Stimulated activated effector memory CD8-positive, alpha-beta T cell treated with anti-CD3 and anti-CD28 coated beads, Interleukin-12 subunit alpha, Interleukin-12 subunit beta, amount 100 ng/mL, for 72 hours (primary cell): ENCODE data around the gene AJAP1.

Source experiments
- ATAC-seq: fragments of 150-1000 bp; cut with Tn5 transposase; 2 replicates; pipeline ENCODE4 v1.10.0; 2021
- DNase-seq, 2 donors: peaks; one replicate each; pipeline ENCODE4 v3.0.0; 2021 to 2022; ENCODE audit warnings: low spot score in 2 of 2
- H3K27ac Mint-ChIP-seq: one replicate; pipeline ENCODE4 v1.8.0; 2022; ENCODE audit warnings: mild to moderate bottlenecking, mixed read lengths
- H3K36me3 Mint-ChIP-seq: one replicate; pipeline ENCODE4 v1.8.0; 2022; ENCODE audit warnings: mild to moderate bottlenecking, mixed read lengths
- H3K4me1 Mint-ChIP-seq: one replicate; pipeline ENCODE4 v1.8.0; 2022; ENCODE audit warnings: mixed read lengths
- H3K4me3 Mint-ChIP-seq: one replicate; pipeline ENCODE4 v1.8.0; 2022; ENCODE audit warnings: mild to moderate bottlenecking, mixed read lengths
- H3K9me3 Mint-ChIP-seq: one replicate; pipeline ENCODE4 v1.8.0; 2022; ENCODE audit warnings: mixed read lengths

AJAP1 gene

GRCh38 chr1:4640931-4641330 is 13.5 kb upstream of the AJAP1 start:
- no peaks in the 10 kb centered on the region for H3K9me3 Mint-ChIP-seq
- no peak overlapping the region for H3K4me3 Mint-ChIP-seq
- ATAC-seq (no peak), DNase-seq (no peak)
- H3K36me3 Mint-ChIP-seq = no peaks in the 10 kb centered on the region
- H3K4me1 Mint-ChIP-seq = no peaks in the 10 kb centered on the region
- no peak overlapping the region for H3K27ac Mint-ChIP-seq

- Mint-ChIP-seq H3K27ac (no peak overlapping the region), H3K4me1 (no peaks in the 10 kb centered on the region), H3K36me3 (no peaks in the 10 kb centered on the region), H3K9me3 (no peaks in the 10 kb centered on the region), H3K4me3 (no peak overlapping the region)
- no peak for ATAC-seq
- DNase-seq = no peak
These were observed 7.0 kb upstream of the AJAP1 start for GRCh38 chr1:4647391-4647790.

GRCh38 chr1:4648657-4649056 is 5.8 kb upstream of the AJAP1 start:
- Mint-ChIP-seq H3K9me3 (no peaks in the 10 kb centered on the region), H3K4me1 (no peaks in the 10 kb centered on the region), H3K4me3 (no peak overlapping the region), H3K27ac (no peak overlapping the region), H3K36me3 (no peaks in the 10 kb centered on the region)
- DNase-seq = no peak
- ATAC-seq = no peak

- ATAC-seq = no peak
- no peak overlapping the region for H3K27ac Mint-ChIP-seq
- H3K9me3 Mint-ChIP-seq = no peaks in the 10 kb centered on the region
- DNase-seq = no peak
- H3K4me1 Mint-ChIP-seq = no peaks in the 10 kb centered on the region
- no peak overlapping the region for H3K4me3 Mint-ChIP-seq
- H3K36me3 Mint-ChIP-seq = no peaks in the 10 kb centered on the region
These were observed 3.9 kb upstream of the AJAP1 start for GRCh38 chr1:4650481-4650880.

- Mint-ChIP-seq H3K4me3 (no peak overlapping the region), H3K36me3 (no peaks in the 10 kb centered on the region), H3K9me3 (no peaks in the 10 kb centered on the region), H3K27ac (no peak overlapping the region), H3K4me1 (no peaks in the 10 kb centered on the region)
- ATAC-seq (no peak), DNase-seq (no peak)
These were observed 3.4 kb upstream of the AJAP1 start for GRCh38 chr1:4650981-4651380.

GRCh38 chr1:4652631-4653327 is 1.6 kb upstream of the AJAP1 start:
- Mint-ChIP-seq H3K9me3 (no peaks in the 10 kb centered on the region), H3K4me3 (no peak overlapping the region), H3K36me3 (no peaks in the 10 kb centered on the region), H3K27ac (no peak overlapping the region), H3K4me1 (no peaks in the 10 kb centered on the region)
- DNase-seq = peak; percentile 57 to 79
- ATAC-seq = peak; percentile 71

GRCh38 chr1:4653328-4653660 is 1.1 kb upstream of the AJAP1 start:
- no peak overlapping the region for H3K27ac Mint-ChIP-seq
- no peak overlapping the region for H3K4me3 Mint-ChIP-seq
- DNase-seq = no peak
- no peaks in the 10 kb centered on the region for H3K4me1 Mint-ChIP-seq
- no peaks in the 10 kb centered on the region for H3K9me3 Mint-ChIP-seq
- no peak for ATAC-seq
- H3K36me3 Mint-ChIP-seq = no peaks in the 10 kb centered on the region

- no peaks in the 10 kb centered on the region for H3K4me1 Mint-ChIP-seq
- H3K27ac Mint-ChIP-seq = no peak overlapping the region
- no peak overlapping the region for H3K4me3 Mint-ChIP-seq
- H3K36me3 Mint-ChIP-seq = no peaks in the 10 kb centered on the region
- no peaks in the 10 kb centered on the region for H3K9me3 Mint-ChIP-seq
- ATAC-seq (no peak), DNase-seq (no peak)
These were observed 610 bp downstream of the AJAP1 start for GRCh38 chr1:4654764-4655673.

GRCh38 chr1:4655674-4656532 is 1.5 kb downstream of the AJAP1 start:
- no peak overlapping the region for H3K27ac Mint-ChIP-seq
- no peaks in the 10 kb centered on the region for H3K36me3 Mint-ChIP-seq
- H3K9me3 Mint-ChIP-seq = no peaks in the 10 kb centered on the region
- no peak overlapping the region for H3K4me3 Mint-ChIP-seq
- no peak for DNase-seq
- no peak for ATAC-seq
- H3K4me1 Mint-ChIP-seq = no peaks in the 10 kb centered on the region

GRCh38 chr1:4656533-4657140 is 2.2 kb downstream of the AJAP1 start:
- Mint-ChIP-seq H3K4me3 (no peak overlapping the region), H3K4me1 (no peaks in the 10 kb centered on the region), H3K36me3 (no peaks in the 10 kb centered on the region), H3K27ac (no peak overlapping the region), H3K9me3 (no peaks in the 10 kb centered on the region)
- DNase-seq = no peak
- no peak for ATAC-seq

- H3K4me1 Mint-ChIP-seq = no peaks in the 10 kb centered on the region
These were observed 2.9 kb downstream of the AJAP1 start for GRCh38 chr1:4657244-4657789.

GRCh38 chr1:4657960-4658541 is 3.6 kb downstream of the AJAP1 start:
- no peak overlapping the region for H3K27ac Mint-ChIP-seq
- H3K4me1 Mint-ChIP-seq = no peaks in the 10 kb centered on the region
- ATAC-seq = no peak

More at GRCh38 chr1:4657244-4657789, 2.9 kb downstream of the AJAP1 start:
- H3K27ac Mint-ChIP-seq = no peak overlapping the region
- ATAC-seq (no peak), DNase-seq (no peak)
- no peaks in the 10 kb centered on the region for H3K36me3 Mint-ChIP-seq
- no peaks in the 10 kb centered on the region for H3K9me3 Mint-ChIP-seq
- no peak overlapping the region for H3K4me3 Mint-ChIP-seq

GRCh38 chr1:4658643-4659628 is 4.5 kb downstream of the AJAP1 start:
- no peaks in the 10 kb centered on the region for H3K4me1 Mint-ChIP-seq
- H3K27ac Mint-ChIP-seq = no peak overlapping the region
- no peaks in the 10 kb centered on the region for H3K9me3 Mint-ChIP-seq
- no peaks in the 10 kb centered on the region for H3K36me3 Mint-ChIP-seq
- DNase-seq (no peak), ATAC-seq (no peak)
- no peak overlapping the region for H3K4me3 Mint-ChIP-seq

More at GRCh38 chr1:4657960-4658541, 3.6 kb downstream of the AJAP1 start:
- Mint-ChIP-seq H3K9me3 (no peaks in the 10 kb centered on the region), H3K4me3 (no peak overlapping the region), H3K36me3 (no peaks in the 10 kb centered on the region)
- no peak for DNase-seq
